Subcutaneous abdominal adipose tissue (tissue), 5 donors: ENCODE data around the gene ZMYM3.

Experiments
- H3K27ac ChIP-seq: one replicate; pipeline ENCODE4 v1.7.0; 2013; ENCODE audit warnings: low read depth, mild to moderate bottlenecking, inconsistent platforms, low read length, moderate library complexity
- H3K27me3 ChIP-seq, 5 donors: one replicate each; pipeline ENCODE4 v1.7.0; 2013; ENCODE audit warnings: low read length in 5 of 5, inconsistent platforms in 1 of 5; ENCODE audit not compliant: control insufficient read depth in 5 of 5, insufficient read depth in 4 of 5
- H3K36me3 ChIP-seq, 5 donors: one replicate each; pipeline ENCODE4 v1.7.0; 2013; ENCODE audit warnings: low read length in 5 of 5; ENCODE audit not compliant: control insufficient read depth in 5 of 5, insufficient read depth in 5 of 5
- H3K4me1 ChIP-seq, 5 donors: one replicate each; pipeline ENCODE4 v1.7.0; 2013; ENCODE audit warnings: low read length in 5 of 5, mild to moderate bottlenecking in 3 of 5, moderate library complexity in 1 of 5; ENCODE audit not compliant: control insufficient read depth in 5 of 5, insufficient read depth in 5 of 5
- H3K4me3 ChIP-seq, 5 donors: one replicate each; pipeline ENCODE4 v1.7.0; 2013; ENCODE audit warnings: low read length in 5 of 5, low read depth in 1 of 5
- H3K9ac ChIP-seq, 5 donors: one replicate each; pipeline ENCODE4 v1.7.0; 2013; ENCODE audit warnings: low read length in 5 of 5, mild to moderate bottlenecking in 4 of 5, moderate library complexity in 3 of 5
- H3K9me3 ChIP-seq, 5 donors: one replicate each; pipeline ENCODE4 v1.7.0; 2013; ENCODE audit warnings: low read length in 5 of 5; ENCODE audit not compliant: control insufficient read depth in 5 of 5
- donor health status: healthy.
- donor health status: healthy.
- donor health status: healthy.
- donor health status: healthy.
- donor health status: healthy.

Gene ZMYM3

DNA sequence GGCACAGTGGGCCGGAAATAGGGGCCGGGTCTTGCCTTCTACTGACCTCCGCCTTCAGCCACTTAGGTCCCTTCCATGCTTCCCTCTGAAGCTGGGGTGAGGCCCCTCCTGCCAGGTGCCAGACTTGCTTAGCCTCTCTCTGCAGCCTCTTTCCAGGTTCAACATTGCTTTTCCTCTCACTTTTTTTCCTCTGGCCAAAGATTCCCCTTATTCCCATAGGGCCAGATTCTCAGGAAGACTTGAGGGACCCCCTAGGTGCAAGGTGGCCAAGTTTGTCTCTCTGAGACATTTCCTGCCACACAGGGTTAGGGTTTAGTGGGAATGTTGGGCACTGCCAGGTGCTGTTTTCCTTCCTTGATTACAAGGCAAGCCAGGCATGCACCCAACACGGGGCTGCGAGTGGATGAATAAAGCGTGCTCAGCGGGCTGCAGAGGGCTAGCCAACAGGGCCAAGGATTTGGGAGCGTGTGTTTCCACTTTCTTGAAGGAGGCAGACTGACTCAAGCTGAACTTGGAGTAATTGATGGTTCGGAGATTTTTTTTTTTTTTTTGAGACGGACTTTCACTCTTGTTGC lies 38.5 kb downstream of the ZMYM3 start:
- no peak overlapping the region for H3K4me3 ChIP-seq
- H3K27ac ChIP-seq: no peak overlapping the region
- no peaks in the 10 kb centered on the region for H3K9me3 ChIP-seq
- H3K4me1 ChIP-seq: no peaks in the 10 kb centered on the region
- no peak overlapping the region for H3K9ac ChIP-seq
- H3K36me3 ChIP-seq: no peaks in the 10 kb centered on the region
- peaks cover 6 to 23% (median 19%) of the 10 kb centered on the region in 5 donors for H3K27me3 ChIP-seq

DNA sequence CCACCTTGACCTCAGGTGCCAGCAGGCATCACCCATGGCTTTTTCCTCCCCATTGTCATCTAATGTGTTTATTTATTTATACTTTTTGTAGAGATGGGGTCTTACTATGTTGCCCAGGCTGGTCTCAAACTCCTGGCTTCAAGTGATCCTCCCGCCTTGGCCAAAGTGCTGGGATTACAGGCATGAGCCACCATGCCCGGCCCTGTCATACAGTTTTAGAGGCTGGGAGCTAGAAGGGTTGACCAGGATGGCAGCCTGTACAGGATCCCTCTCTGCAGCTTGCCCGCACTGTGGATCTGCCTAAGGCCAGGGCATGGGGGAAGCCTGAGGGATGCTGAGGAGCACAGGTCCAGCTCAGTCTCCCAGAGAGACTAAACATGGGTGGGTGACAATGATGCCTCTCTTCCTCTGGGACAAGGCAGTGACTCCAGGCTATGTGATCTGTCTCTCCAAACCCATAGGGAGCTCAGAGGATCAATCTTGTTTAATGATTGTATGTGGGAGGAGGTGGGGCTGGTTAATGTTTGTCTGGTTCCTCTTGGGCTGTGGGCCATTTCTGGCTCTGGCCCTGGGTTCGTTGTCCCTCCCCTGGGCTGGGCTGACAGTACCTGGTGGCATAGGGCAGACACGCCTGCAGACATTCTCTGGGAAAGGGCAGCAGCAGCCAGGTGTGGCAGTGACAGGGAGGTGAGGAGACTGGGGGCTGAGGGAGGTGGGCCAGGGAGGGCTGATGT lies 39.2 kb downstream of the ZMYM3 start:
- no peaks in the 10 kb centered on the region for H3K36me3 ChIP-seq
- H3K4me3 ChIP-seq: no peak overlapping the region
- H3K27me3 ChIP-seq: peaks cover 6 to 23% (median 19%) of the 10 kb centered on the region in 5 donors
- H3K9me3 ChIP-seq: no peaks in the 10 kb centered on the region
- no peak overlapping the region for H3K27ac ChIP-seq
- H3K9ac ChIP-seq: no peak overlapping the region
- no peaks in the 10 kb centered on the region for H3K4me1 ChIP-seq

DNA sequence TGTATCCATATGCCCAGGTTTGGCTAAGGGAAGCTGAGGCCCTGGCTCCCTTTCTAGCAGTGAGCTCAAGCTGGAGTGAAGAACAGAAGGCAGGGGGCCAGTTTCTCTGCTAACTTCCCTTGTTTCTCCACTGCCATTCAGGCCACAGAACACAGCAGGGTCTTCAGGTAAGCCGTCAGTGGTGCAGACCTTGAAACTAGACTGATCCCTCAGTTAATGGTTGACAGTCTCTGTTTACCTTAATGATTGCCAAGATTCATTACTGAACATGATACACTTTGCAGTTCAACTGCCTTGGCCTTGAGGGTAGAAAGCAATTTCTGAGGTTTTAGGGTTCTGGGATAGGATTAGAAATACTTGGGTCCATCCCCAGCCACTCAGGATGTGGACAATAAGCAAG lies 39.8 kb downstream of the ZMYM3 start:
- no peak overlapping the region for H3K4me3 ChIP-seq
- no peak overlapping the region for H3K27ac ChIP-seq
- H3K4me1 ChIP-seq: no peaks in the 10 kb centered on the region
- H3K9me3 ChIP-seq: no peaks in the 10 kb centered on the region
- no peaks in the 10 kb centered on the region for H3K36me3 ChIP-seq
- H3K9ac ChIP-seq: no peak overlapping the region
- peaks cover 6 to 23% (median 19%) of the 10 kb centered on the region in 5 donors for H3K27me3 ChIP-seq

DNA sequence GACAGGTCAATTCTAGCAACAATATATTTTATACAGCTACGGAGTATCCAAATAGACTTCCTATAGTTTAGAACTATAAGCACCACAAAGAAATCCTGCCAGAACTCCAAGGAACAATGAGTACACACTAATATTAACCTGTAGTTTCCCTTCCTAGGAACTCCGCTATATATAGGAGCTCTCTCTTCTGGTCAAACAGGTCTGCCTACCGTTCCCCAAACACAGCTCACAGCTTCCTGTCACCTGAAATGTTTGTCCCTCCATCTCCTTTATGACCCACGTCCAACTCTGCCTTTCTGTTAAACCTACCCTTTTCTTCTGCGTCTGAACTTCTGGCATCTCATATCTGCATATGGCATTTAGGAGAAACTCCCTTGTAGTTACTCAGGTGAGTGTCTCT lies 41.4 kb downstream of the ZMYM3 start:
- Histone ChIP-seq H3K4me1 (no peaks in the 10 kb centered on the region), H3K9ac (no peak overlapping the region)

DNA sequence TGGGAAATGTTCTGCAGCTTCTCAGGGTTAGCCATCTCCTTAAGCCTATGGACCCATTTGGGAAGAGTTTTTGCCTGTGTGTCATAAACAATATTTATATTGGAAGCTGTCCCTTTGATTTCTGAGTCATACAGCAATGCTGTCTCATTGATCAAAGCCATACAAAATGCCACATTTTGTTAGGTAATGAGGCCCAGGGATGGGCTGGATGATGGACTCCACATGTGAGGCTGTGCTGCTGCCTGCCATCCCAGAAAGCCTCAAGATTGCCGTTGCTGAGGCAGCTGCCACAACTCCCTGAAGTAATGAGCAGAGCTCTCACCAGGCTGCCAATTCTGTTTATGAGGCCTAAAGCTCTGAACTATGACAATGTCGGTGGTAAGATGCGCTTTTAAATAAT lies 43.1 kb downstream of the ZMYM3 start:
- H3K4me3 ChIP-seq: no peak overlapping the region
- H3K9me3 ChIP-seq: no peaks in the 10 kb centered on the region
- no peak overlapping the region for H3K9ac ChIP-seq
- H3K4me1 ChIP-seq: no peaks in the 10 kb centered on the region
- no peaks in the 10 kb centered on the region for H3K36me3 ChIP-seq
- H3K27me3 ChIP-seq: peaks cover 6 to 26% (median 13%) of the 10 kb centered on the region in 5 donors
- no peak overlapping the region for H3K27ac ChIP-seq

More for the DNA sequence above, 41.4 kb downstream of the ZMYM3 start:
- Histone ChIP-seq H3K9me3 (no peaks in the 10 kb centered on the region), H3K27ac (no peak overlapping the region), H3K27me3 (peaks cover 6 to 26% (median 19%) of the 10 kb centered on the region in 5 donors), H3K4me3 (no peak overlapping the region), H3K36me3 (no peaks in the 10 kb centered on the region)

DNA sequence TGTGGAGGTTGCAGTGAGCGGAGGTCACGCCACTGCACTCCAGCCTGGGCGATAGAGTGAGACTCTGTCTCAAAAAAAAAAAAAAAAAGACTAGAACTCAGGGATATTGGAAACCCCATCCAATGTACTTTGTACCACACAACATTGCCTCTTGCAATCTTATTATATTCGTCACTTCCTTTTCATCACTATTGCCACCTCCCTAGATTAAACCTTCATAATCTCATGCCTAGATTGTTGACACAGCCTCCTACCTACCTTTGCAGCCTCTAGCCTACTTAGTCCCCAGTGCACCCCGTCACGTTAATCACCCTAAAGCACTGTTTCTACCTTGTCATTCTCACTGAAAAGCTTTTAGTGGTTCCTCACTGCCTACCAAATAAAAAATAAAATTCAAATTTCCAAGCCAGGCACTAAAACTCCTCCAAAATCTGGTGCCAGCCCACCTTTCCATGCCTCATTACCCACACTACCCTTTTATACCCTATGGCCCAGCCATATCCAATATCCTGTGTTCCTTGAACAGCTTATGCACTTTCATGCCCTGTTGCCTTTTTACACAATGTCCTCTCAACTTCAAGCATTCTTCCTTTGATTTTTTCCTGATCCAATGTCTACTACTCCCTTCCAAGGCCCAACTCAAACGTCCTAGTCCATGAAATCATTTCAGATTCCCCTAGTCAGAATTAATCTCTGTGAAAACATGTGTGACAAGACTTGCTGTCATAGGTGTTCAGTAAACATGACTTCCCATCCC lies 54.5 kb downstream of the ZMYM3 start:
- H3K9me3 ChIP-seq: no peaks in the 10 kb centered on the region
- H3K4me1 ChIP-seq: no peaks in the 10 kb centered on the region
- no peak overlapping the region for H3K9ac ChIP-seq
- no peak overlapping the region for H3K27ac ChIP-seq
- H3K36me3 ChIP-seq: no peaks in the 10 kb centered on the region
- no peak overlapping the region for H3K4me3 ChIP-seq
- peaks cover 0 to 12% (median 3%) of the 10 kb centered on the region in 5 donors for H3K27me3 ChIP-seq

DNA sequence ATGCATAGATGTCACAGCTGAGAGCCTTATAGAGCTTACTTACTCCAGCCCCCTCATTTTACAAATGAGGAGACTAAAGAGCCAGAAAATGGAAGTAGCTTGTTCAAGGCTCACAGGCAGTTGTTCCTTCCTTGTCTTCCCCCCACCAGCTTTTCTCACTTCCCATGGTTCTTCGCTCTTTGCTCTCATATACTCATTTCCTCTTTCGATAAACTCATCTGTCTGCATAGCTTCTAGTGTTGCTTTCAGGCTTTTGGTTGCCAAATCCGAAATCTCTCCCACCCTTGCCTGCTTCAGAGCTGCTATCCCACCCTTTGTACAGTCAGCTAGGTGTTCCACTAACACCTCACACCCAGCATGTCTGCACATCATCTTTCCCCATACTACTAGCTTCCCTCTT lies 55.9 kb downstream of the ZMYM3 start:
- Histone ChIP-seq H3K9ac (no peak overlapping the region), H3K4me1 (no peaks in the 10 kb centered on the region), H3K4me3 (peak overlapping the region in 2 of 5 donors; percentile 12 to 23), H3K27me3 (peaks cover 2 to 12% (median 5%) of the 10 kb centered on the region in 5 donors), H3K27ac (no peak overlapping the region), H3K9me3 (no peaks in the 10 kb centered on the region), H3K36me3 (no peaks in the 10 kb centered on the region)

DNA sequence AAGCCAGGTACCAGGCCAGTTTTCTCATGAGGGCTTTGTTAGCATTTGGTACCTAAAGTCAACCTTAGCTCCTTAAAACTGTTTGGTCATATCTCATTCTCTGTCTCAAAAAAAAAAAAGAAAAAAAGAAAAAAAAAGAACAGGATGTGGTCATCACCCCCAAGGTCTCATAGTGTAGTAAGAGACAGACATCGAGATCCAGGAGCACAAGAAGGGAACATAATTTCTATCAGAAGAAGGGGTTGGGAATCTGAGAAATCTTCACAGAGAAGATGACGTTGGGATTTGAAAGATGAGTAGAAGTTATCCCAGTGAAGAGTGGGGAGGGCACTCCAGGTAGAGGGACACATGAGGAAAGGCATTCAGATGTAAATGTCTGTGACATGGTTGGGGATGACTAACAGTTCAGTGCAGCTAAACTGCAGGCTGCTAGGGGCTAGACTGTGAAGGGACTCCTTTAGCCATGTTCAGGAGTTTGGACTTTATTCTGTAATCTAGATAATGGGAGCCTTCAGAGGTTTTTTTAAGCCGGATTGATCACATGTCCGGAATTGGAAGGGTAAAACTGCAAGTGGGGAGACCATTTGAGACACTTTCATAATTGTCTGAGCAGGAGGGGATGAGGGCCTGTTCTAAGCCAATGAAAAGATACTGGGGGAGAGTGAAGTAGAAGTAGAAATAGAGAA lies 57.8 kb downstream of the ZMYM3 start:
- no peak overlapping the region for H3K27ac ChIP-seq
- no peaks in the 10 kb centered on the region for H3K36me3 ChIP-seq
- no peaks in the 10 kb centered on the region for H3K9me3 ChIP-seq
- H3K4me3 ChIP-seq: no peak overlapping the region
- H3K9ac ChIP-seq: no peak overlapping the region
- no peaks in the 10 kb centered on the region for H3K4me1 ChIP-seq
- peaks cover 0 to 8% (median 3%) of the 10 kb centered on the region in 5 donors for H3K27me3 ChIP-seq

DNA sequence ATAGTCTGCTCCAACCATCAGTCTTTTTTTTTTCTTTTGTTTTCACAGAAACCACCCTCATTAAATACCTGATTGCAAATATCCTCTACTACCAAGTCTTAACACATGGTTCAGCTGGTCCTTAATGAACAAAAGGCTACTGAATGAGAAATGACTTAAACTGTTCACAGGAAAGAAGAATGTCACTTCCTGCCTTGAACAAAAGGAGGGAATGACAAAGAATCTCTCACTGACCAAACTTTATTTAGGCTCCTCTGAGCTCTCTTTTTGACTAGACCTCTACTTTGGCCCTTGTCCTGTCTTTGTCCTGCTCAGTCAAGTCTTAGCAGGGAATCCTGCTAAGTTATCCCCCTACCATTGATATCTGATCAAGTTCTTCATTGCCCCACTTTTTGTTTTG lies 62.7 kb downstream of the ZMYM3 start:
- no peaks in the 10 kb centered on the region for H3K4me1 ChIP-seq
- H3K27ac ChIP-seq: no peak overlapping the region
- no peaks in the 10 kb centered on the region for H3K36me3 ChIP-seq
- H3K9ac ChIP-seq: no peak overlapping the region
- no peaks in the 10 kb centered on the region for H3K9me3 ChIP-seq
- H3K4me3 ChIP-seq: no peak overlapping the region
- peaks cover 0 to 3% (median 0%) of the 10 kb centered on the region in 5 donors for H3K27me3 ChIP-seq
